Endodermal cell (in vitro differentiated cells): ENCODE data around the gene EML5. TPM values are rescaled to one million over a fixed set of nuclear protein-coding genes. Genes with fewer than 3 reads are reported as not detected.

Experiments used
- DNase-seq: peaks from one replicate; pipeline ENCODE4 v3.0.0-alpha.2; 2017
- H3K27ac ChIP-seq: 2 replicates; pipeline ENCODE4 v1.5.1; 2013; ENCODE audit warnings: mild to moderate bottlenecking, low read depth, low read length, moderate library complexity
- H3K27me3 ChIP-seq: 2 replicates; pipeline ENCODE4 v1.6.1; 2013; ENCODE audit warnings: mild to moderate bottlenecking, low read length, moderate library complexity; ENCODE audit not compliant: insufficient read depth, control insufficient read depth, poor library complexity, severe bottlenecking
- H3K36me3 ChIP-seq: 2 replicates; pipeline ENCODE4 v1.7.0; 2013; ENCODE audit warnings: mild to moderate bottlenecking, low read length, moderate library complexity; ENCODE audit not compliant: control insufficient read depth, insufficient read depth
- H3K4me1 ChIP-seq: one replicate; pipeline ENCODE4 v1.7.0; 2013; ENCODE audit warnings: low read length; ENCODE audit not compliant: control insufficient read depth, insufficient read depth
- H3K4me3 ChIP-seq: 2 replicates; pipeline ENCODE4 v1.5.1; 2013; ENCODE audit warnings: mild to moderate bottlenecking, low read length, moderate library complexity
- H3K9ac ChIP-seq: 2 replicates; pipeline ENCODE4 v1.6.1; 2013; ENCODE audit warnings: mild to moderate bottlenecking, low read length, moderate library complexity; ENCODE audit not compliant: poor library complexity, severe bottlenecking; ENCODE audit errors: extremely low read depth
- H3K9me3 ChIP-seq: 2 replicates; pipeline ENCODE4 v1.6.1; 2013; ENCODE audit warnings: mild to moderate bottlenecking, low read length, moderate library complexity; ENCODE audit not compliant: control insufficient read depth
- H3K27ac Mint-ChIP-seq: 2 replicates; pipeline ENCODE4 v1.8.0; 2020; ENCODE audit warnings: mixed read lengths
- H3K27me3 Mint-ChIP-seq: 2 replicates; pipeline ENCODE4 v1.8.0; 2021; ENCODE audit warnings: mild to moderate bottlenecking, mixed read lengths; ENCODE audit not compliant: insufficient read depth
- H3K36me3 Mint-ChIP-seq: 2 replicates; pipeline ENCODE4 v1.8.0; 2020; ENCODE audit warnings: low read depth, mixed read lengths
- H3K4me1 Mint-ChIP-seq: 2 replicates; pipeline ENCODE4 v1.8.0; 2020; ENCODE audit warnings: mixed read lengths
- H3K4me3 Mint-ChIP-seq: 2 replicates; pipeline ENCODE4 v1.8.0; 2020; ENCODE audit warnings: mild to moderate bottlenecking, moderate library complexity, mixed read lengths
- H3K9me3 Mint-ChIP-seq: 2 replicates; pipeline ENCODE4 v1.8.0; 2020; ENCODE audit warnings: mild to moderate bottlenecking, mixed read lengths
- WGBS, 2 experiments: methylation state at CpG; one replicate each; pipeline versions ENCODE4 v1.1.5 to v1.1.7; 2013; ENCODE audit warnings: missing lambda C conversion rate in 2 of 2, mixed read lengths in 1 of 2; ENCODE audit not compliant: insufficient coverage in 1 of 2, insufficient read length in 1 of 2; 5-methylcytosine and 5-hydroxymethylcytosine counted together
- total RNA-seq, 2 donors: library from RNA; stranded (reverse); fragmentation: NEBNext Ultra II Directional in 1 of 2; extraction: Animal tissue kit (Norgen Biotek cat#: 25700) in 1 of 2; gene quantifications; 2 replicates in 1 of 2; 3 replicates in 1 of 2; pipeline ENCODE4 v1.2.1, GENCODE V29; 2021
- TF ChIP-seq, protein P1 (sequence below): fragments of 200-600 bp; sonication (generic); conservative IDR thresholded peaks from 2 replicates; pipeline ENCODE4 v1.5.0; 2021; ENCODE audit warnings: antibody characterized with exemption, mild to moderate bottlenecking

EML5 gene
- total RNA-seq, 2 donors from 2014 or later, result 1.7 to 2.3 TPM

DNA sequence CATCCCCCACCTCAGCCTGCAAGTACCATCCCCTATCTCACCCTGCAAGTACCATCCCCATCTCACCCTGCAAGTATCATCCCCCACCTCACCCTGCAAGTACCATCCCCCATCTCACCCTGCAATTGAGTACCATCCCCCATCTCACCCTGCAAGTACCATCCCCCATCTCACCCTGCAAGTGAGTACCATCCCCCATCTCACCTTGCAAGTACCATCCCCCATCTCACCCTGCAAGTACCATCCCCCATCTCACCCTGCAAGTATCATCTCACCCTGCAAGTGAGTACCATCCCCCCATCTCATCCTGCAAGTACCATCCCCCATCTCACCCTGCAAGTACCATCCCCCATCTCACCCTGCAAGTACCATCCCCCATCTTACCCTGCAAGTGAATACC, 184.9 kb downstream of the EML5 start:
- Mint-ChIP-seq H3K36me3 (peaks cover 89% of the 10 kb centered on the region), H3K4me3 (no peak overlapping the region), H3K27me3 (no peaks in the 10 kb centered on the region), H3K9me3 (peaks cover 6% of the 10 kb centered on the region), H3K4me1 (peaks cover 17% of the 10 kb centered on the region), H3K27ac (no peak overlapping the region)
- Histone ChIP-seq H3K9ac (no peak overlapping the region), H3K9me3 (peaks cover 5% of the 10 kb centered on the region), H3K4me1 (peaks cover 2% of the 10 kb centered on the region), H3K4me3 (no peak overlapping the region), H3K27me3 (no peaks in the 10 kb centered on the region), H3K27ac (no peak overlapping the region), H3K36me3 (peaks cover 97% of the 10 kb centered on the region)
- TF ChIP-seq, protein P1, sequence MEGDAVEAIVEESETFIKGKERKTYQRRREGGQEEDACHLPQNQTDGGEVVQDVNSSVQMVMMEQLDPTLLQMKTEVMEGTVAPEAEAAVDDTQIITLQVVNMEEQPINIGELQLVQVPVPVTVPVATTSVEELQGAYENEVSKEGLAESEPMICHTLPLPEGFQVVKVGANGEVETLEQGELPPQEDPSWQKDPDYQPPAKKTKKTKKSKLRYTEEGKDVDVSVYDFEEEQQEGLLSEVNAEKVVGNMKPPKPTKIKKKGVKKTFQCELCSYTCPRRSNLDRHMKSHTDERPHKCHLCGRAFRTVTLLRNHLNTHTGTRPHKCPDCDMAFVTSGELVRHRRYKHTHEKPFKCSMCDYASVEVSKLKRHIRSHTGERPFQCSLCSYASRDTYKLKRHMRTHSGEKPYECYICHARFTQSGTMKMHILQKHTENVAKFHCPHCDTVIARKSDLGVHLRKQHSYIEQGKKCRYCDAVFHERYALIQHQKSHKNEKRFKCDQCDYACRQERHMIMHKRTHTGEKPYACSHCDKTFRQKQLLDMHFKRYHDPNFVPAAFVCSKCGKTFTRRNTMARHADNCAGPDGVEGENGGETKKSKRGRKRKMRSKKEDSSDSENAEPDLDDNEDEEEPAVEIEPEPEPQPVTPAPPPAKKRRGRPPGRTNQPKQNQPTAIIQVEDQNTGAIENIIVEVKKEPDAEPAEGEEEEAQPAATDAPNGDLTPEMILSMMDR, result no peak
- no peak for DNase-seq

DNA sequence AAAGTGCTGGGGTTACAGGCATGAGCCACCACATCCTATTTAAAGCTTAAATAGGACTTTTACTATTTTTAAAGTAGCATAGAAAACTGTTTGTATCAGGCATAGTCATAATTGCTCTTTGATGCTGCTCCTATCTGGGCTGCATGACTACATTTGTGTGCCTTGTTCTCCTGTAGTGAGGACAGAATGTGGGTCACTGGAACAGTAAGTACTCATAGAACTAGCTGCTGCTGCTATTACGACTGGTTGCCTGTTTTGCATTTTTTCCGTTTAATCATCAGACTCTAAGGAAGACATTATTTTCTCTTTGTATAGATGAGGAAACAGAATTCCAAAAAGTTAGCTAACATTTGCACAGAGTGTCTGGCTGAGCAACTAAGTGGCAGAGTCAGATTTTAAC, 187.2 kb downstream of the EML5 start:
- peaks cover 97% of the 10 kb centered on the region for H3K36me3 ChIP-seq
- Mint-ChIP-seq H3K36me3 (peaks cover 91% of the 10 kb centered on the region), H3K4me3 (no peak overlapping the region), H3K4me1 (peaks cover 14% of the 10 kb centered on the region), H3K9me3 (peaks cover 6% of the 10 kb centered on the region), H3K27ac (no peak overlapping the region), H3K27me3 (no peaks in the 10 kb centered on the region)
- peaks cover 2% of the 10 kb centered on the region for H3K4me1 ChIP-seq
- DNase-seq, result no peak
- no peak overlapping the region for H3K27ac ChIP-seq
- 89% methylated on average over 2 of the region's 2 CpGs; no CpG with 5 or more reads in 1 of the 2 experiments for WGBS, 2 experiments
- H3K4me3 ChIP-seq, result no peak overlapping the region
- peaks cover 5% of the 10 kb centered on the region for H3K9me3 ChIP-seq
- TF ChIP-seq, protein P1, result no peak
- H3K9ac ChIP-seq, result no peak overlapping the region
- H3K27me3 ChIP-seq, result no peaks in the 10 kb centered on the region

DNA sequence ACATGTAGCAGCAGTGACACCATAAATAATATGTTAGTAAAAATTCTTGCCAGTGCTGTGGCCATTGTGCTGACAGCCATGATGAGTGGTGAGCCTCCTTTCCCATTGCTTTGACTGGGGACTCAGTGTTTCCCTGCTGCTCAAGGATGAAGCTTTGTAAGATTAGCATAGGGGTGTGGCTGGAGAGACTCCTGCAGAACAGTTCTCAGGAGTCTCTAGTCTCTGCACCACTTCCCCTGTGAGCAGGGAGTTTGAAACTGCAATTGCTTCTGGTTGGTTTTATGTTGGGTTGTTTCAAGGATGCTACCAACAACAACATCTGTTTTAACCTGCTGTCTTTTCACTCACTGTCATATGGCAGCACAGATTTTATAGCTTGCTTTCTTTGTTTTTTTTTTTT, 188.5 kb downstream of the EML5 start:
- Histone ChIP-seq H3K27me3 (no peaks in the 10 kb centered on the region), H3K36me3 (peaks cover 90% of the 10 kb centered on the region), H3K4me1 (peaks cover 2% of the 10 kb centered on the region), H3K27ac (no peak overlapping the region), H3K9ac (no peak overlapping the region), H3K4me3 (no peak overlapping the region), H3K9me3 (peaks cover 5% of the 10 kb centered on the region)
- no peak for DNase-seq
- Mint-ChIP-seq H3K27ac (no peak overlapping the region), H3K9me3 (peaks cover 6% of the 10 kb centered on the region), H3K4me3 (no peak overlapping the region), H3K36me3 (peaks cover 89% of the 10 kb centered on the region), H3K27me3 (no peaks in the 10 kb centered on the region), H3K4me1 (peaks cover 14% of the 10 kb centered on the region)
- TF ChIP-seq, protein P1, result no peak
